Measurements from ENCODE around the gene KCNJ13.

KCNJ13 gene

DNA sequence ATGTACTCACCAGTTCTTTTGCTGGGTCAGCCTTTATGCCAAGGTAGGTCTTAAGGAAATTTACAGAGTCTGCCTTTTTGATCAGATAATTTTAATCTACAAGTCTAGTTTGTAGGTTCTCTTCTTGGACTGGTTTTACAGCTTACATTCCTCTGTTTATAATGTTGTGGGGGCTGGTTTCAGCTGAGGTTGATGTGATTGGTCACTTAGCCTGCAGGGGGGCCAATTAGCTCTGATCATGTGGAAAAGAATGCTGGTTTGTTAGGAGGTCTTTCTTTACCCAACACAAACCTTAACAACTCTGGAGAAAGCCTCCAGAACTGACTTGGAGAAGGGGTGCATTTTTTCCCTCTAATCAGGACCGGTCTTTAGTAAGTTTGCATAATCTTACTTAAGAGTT lies at the start of gene KCNJ13:
TSS of gene KCNJ13 (minus strand) at position 131 of the 400 bp plus-strand sequence. CDS start 5,203 bp downstream, outside the sequence.
- Histone ChIP-seq H3K9ac (no peak within 1 kb of the TSS), H2AFZ (ENCODE audit: low read depth) (no peak within 1 kb of the TSS), H3K27me3 (ENCODE audit: insufficient read depth, low read depth) (no peaks in the 10 kb centered on the region), H3K4me1 (ENCODE audit: low read depth, poor library complexity, severe bottlenecking) (peaks cover 30% of the 10 kb centered on the region), H3K4me3 (IDR thresholded peaks at IDR 0.05; ENCODE audit: insufficient read depth, low read depth, low read length) (no peak within 1 kb of the TSS), H3K79me2 (ENCODE audit: insufficient read depth, low read depth) (no peaks in the 10 kb centered on the region), H3K4me2 (no peak within 1 kb of the TSS), H4K20me1 (ENCODE audit: insufficient read depth) (0 out of 2 replicates have a peak, but pooled peaks cover 3% of the 10 kb centered on the region), H3K36me3 (ENCODE audit: insufficient read depth) (no peaks in the 10 kb centered on the region), H3K27ac (no peak within 1 kb of the TSS)
- TF ChIP-seq, protein P1, sequence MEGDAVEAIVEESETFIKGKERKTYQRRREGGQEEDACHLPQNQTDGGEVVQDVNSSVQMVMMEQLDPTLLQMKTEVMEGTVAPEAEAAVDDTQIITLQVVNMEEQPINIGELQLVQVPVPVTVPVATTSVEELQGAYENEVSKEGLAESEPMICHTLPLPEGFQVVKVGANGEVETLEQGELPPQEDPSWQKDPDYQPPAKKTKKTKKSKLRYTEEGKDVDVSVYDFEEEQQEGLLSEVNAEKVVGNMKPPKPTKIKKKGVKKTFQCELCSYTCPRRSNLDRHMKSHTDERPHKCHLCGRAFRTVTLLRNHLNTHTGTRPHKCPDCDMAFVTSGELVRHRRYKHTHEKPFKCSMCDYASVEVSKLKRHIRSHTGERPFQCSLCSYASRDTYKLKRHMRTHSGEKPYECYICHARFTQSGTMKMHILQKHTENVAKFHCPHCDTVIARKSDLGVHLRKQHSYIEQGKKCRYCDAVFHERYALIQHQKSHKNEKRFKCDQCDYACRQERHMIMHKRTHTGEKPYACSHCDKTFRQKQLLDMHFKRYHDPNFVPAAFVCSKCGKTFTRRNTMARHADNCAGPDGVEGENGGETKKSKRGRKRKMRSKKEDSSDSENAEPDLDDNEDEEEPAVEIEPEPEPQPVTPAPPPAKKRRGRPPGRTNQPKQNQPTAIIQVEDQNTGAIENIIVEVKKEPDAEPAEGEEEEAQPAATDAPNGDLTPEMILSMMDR (conservative IDR thresholded peaks at IDR 0.05; ENCODE audit: low read depth, low read length): no peak

- Histone ChIP-seq H3K4me3 (IDR thresholded peaks at IDR 0.05; ENCODE audit: insufficient read depth, low read depth, low read length) (no peak overlapping the region), H3K79me2 (ENCODE audit: insufficient read depth, low read depth) (no peaks in the 10 kb centered on the region), H3K27ac (no peak overlapping the region), H3K4me1 (ENCODE audit: low read depth, poor library complexity, severe bottlenecking) (no peaks in the 10 kb centered on the region), H2AFZ (ENCODE audit: low read depth) (no peak overlapping the region), H3K36me3 (ENCODE audit: insufficient read depth) (peaks cover 4% of the 10 kb centered on the region), H3K9ac (no peak overlapping the region), H3K27me3 (ENCODE audit: insufficient read depth, low read depth) (no peaks in the 10 kb centered on the region), H3K4me2 (no peak overlapping the region), H4K20me1 (ENCODE audit: insufficient read depth) (no peaks in the 10 kb centered on the region)
- TF ChIP-seq, protein P1 (conservative IDR thresholded peaks at IDR 0.05; ENCODE audit: low read depth, low read length): no peak
These were observed 41.4 kb upstream of the KCNJ13 start for GRCh38 chr2:232817756-232818155.

GRCh38 chr2:232816657-232817056 lies 40.3 kb upstream of the KCNJ13 start:
- Histone ChIP-seq H3K27me3 (ENCODE audit: insufficient read depth, low read depth) (no peaks in the 10 kb centered on the region), H3K27ac (no peak overlapping the region), H3K36me3 (ENCODE audit: insufficient read depth) (peaks cover 4% of the 10 kb centered on the region), H3K4me2 (no peak overlapping the region), H2AFZ (ENCODE audit: low read depth) (no peak overlapping the region), H3K4me3 (IDR thresholded peaks at IDR 0.05; ENCODE audit: insufficient read depth, low read depth, low read length) (no peak overlapping the region), H3K4me1 (ENCODE audit: low read depth, poor library complexity, severe bottlenecking) (no peaks in the 10 kb centered on the region), H4K20me1 (ENCODE audit: insufficient read depth) (no peaks in the 10 kb centered on the region), H3K9ac (no peak overlapping the region), H3K79me2 (ENCODE audit: insufficient read depth, low read depth) (no peaks in the 10 kb centered on the region)
- TF ChIP-seq, protein P1 (conservative IDR thresholded peaks at IDR 0.05; ENCODE audit: low read depth, low read length): no peak

DNA sequence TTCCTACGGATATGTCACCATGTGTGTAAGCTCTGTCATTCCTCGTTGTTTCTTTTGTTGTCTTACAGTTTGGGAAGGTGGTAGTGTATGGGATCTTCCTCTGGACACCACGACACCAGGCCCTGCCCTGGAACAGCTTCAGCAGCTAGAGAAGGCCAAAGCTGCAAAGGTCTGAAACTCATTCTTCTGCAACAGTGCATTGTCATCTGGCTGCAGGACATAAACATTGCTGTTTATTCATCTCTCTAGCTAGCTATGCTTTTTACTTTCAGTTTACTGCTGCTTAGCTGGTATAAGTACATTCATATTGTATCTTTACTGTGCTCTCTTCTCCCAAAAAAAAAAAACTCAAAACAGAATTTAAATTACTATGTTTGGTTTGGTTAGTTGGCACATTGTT lies 39.2 kb upstream of the KCNJ13 start:
- H3K4me1 ChIP-seq (ENCODE audit: low read depth, poor library complexity, severe bottlenecking): peaks cover 6% of the 10 kb centered on the region
- no peaks in the 10 kb centered on the region for H4K20me1 ChIP-seq (ENCODE audit: insufficient read depth)
- no peaks in the 10 kb centered on the region for H3K27me3 ChIP-seq (ENCODE audit: insufficient read depth, low read depth)
- H3K4me3 ChIP-seq (IDR thresholded peaks at IDR 0.05; ENCODE audit: insufficient read depth, low read depth, low read length): no peak overlapping the region
- H3K9ac ChIP-seq: no peak overlapping the region
- TF ChIP-seq, protein P1 (conservative IDR thresholded peaks at IDR 0.05; ENCODE audit: low read depth, low read length): no peak
- H3K27ac ChIP-seq: no peak overlapping the region
- no peak overlapping the region for H2AFZ ChIP-seq (ENCODE audit: low read depth)
- no peak overlapping the region for H3K4me2 ChIP-seq
- H3K79me2 ChIP-seq (ENCODE audit: insufficient read depth, low read depth): no peaks in the 10 kb centered on the region
- H3K36me3 ChIP-seq (ENCODE audit: insufficient read depth): peaks cover 4% of the 10 kb centered on the region

All from KMS-11 (cell line).